A204.1 (cell line): ENCODE results near the gene CMSS1.
"Not testable (repeated sequence)": the region's sequence is repeated elsewhere in the genome, so short reads cannot be mapped to it uniquely, and the experiment has no call there.

ENCODE experiments used
- FAIRE-seq: peaks from 2 replicates; lab custom pipeline; 2012; peaks lifted over from hg19 to GRCh38; lab: Jason Lieb, UNC

CMSS1 gene

GRCh38 chr3:100029689-100030088 is 212.0 kb downstream of the CMSS1 start:
- no peak for FAIRE-seq

- no peak for FAIRE-seq
Observed at GRCh38 chr3:100030346-100030745, 212.7 kb downstream of the CMSS1 start.

GRCh38 chr3:100030914-100031425 is 213.3 kb downstream of the CMSS1 start:
- no peak for FAIRE-seq

GRCh38 chr3:100032243-100032642 is 214.6 kb downstream of the CMSS1 start:
- FAIRE-seq = no peak

- no peak for FAIRE-seq
Observed at GRCh38 chr3:100033184-100033583, 215.5 kb downstream of the CMSS1 start.

- FAIRE-seq = no peak
Observed at GRCh38 chr3:100033903-100034471, 216.3 kb downstream of the CMSS1 start.

- FAIRE-seq = no peak
Observed at GRCh38 chr3:100039075-100039474, 221.4 kb downstream of the CMSS1 start.

- FAIRE-seq = no peak
Observed at GRCh38 chr3:100040451-100041225, 223.0 kb downstream of the CMSS1 start.

- no peak for FAIRE-seq
Observed at GRCh38 chr3:100041328-100041749, 223.7 kb downstream of the CMSS1 start.

GRCh38 chr3:100042166-100042981 is 224.7 kb downstream of the CMSS1 start:
- FAIRE-seq = no peak

GRCh38 chr3:100043271-100043670 is 225.6 kb downstream of the CMSS1 start:
- FAIRE-seq = no peak

- FAIRE-seq = no peak
Observed at GRCh38 chr3:100044369-100044768, 226.7 kb downstream of the CMSS1 start.

- FAIRE-seq = no peak
Observed at GRCh38 chr3:100045696-100046095, 228.0 kb downstream of the CMSS1 start.

GRCh38 chr3:100046986-100047385 is 229.3 kb downstream of the CMSS1 start:
- FAIRE-seq = no peak

- no peak for FAIRE-seq
Observed at GRCh38 chr3:100047455-100048141, 229.9 kb downstream of the CMSS1 start.

GRCh38 chr3:100048248-100048647 is 230.6 kb downstream of the CMSS1 start:
- FAIRE-seq = no peak

- FAIRE-seq = not testable (repeated sequence)
Observed at GRCh38 chr3:100051513-100051912, 233.9 kb downstream of the CMSS1 start.

GRCh38 chr3:100053951-100054620 is 236.4 kb downstream of the CMSS1 start:
- no peak for FAIRE-seq

GRCh38 chr3:100057716-100058575 is 240.3 kb downstream of the CMSS1 start:
- no peak for FAIRE-seq

- no peak for FAIRE-seq
Observed at GRCh38 chr3:100059472-100059871, 241.8 kb downstream of the CMSS1 start.
